GM15510 (cell line): ENCODE measurements around the gene PRDX5.

ENCODE experiments used
- POLR2A ChIP-seq: IDR thresholded peaks from 3 replicates; pipeline ENCODE4 v1.6.1; 2011; ENCODE audit warnings: borderline replicate concordance; ENCODE audit not compliant: insufficient read length; ENCODE audit errors: extremely low read depth

PRDX5 gene

DNA sequence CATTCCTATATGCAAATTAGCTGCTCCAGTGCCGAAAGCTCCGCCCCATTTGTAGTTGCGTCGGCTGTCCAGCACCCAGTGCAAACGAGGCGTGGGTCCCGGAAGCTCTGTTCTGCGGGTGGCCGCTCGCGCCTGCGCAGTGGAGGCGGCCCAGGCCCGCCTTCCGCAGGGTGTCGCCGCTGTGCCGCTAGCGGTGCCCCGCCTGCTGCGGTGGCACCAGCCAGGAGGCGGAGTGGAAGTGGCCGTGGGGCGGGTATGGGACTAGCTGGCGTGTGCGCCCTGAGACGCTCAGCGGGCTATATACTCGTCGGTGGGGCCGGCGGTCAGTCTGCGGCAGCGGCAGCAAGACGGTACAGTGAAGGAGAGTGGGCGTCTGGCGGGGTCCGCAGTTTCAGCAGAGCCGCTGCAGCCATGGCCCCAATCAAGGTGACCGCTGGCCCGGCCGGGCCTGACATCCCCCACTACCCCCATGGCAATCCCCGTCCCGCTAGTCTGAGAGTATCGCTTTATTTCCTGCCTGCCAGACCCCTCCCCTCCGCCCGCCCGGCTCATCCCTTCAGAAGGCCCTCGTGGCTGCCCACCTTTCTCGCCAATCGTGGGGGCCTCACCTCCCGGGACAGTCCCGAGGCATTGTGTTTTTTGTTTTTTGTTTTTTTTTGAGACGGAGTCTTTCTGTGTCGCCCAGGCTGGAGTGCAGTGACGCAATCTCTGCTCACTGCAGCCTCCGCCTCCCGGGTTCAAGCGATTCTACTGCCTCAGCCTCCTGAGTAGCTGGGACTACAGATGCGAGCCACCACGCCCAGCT lies at the start of gene PRDX5:
Gene PRDX5 (plus strand): TSS at position 161 of the 805 bp plus-strand sequence. CDS start 95 bp downstream, at position 256.
- TF ChIP-seq POLR2A: peak; percentile 79

DNA sequence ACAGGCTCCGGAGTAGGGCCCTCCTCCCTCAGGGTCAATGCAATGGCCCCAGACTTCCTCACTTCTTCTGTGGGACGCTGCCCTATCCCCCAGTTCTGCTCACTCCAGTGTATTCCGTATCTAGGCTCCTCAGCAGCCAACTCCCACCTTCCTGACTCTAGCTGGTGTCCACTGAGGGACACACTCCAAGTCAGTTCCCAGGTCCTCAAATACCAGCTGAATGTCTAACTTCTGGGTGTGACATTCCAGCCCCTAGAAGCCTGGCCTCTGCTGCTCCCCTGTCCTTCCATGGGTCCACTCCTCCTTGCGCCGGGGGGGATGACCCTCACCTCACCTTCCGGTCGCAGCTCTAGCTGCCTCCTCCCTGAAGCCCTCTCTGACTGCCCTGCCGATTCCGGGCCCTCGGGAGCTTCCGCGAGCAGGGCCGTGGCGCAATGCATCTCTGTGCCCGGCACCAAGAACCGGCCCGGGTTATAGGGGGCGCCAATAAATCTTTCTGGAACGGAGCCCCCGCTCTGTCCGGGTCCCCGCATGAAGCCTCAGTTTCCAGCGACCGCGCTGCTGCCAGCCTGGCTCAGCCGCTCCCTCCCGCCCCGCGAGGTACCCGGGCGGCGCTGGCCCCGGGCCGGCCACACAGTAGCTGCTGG lies 48.9 kb upstream of the PRDX5 start:
- TF ChIP-seq POLR2A: no peak

DNA sequence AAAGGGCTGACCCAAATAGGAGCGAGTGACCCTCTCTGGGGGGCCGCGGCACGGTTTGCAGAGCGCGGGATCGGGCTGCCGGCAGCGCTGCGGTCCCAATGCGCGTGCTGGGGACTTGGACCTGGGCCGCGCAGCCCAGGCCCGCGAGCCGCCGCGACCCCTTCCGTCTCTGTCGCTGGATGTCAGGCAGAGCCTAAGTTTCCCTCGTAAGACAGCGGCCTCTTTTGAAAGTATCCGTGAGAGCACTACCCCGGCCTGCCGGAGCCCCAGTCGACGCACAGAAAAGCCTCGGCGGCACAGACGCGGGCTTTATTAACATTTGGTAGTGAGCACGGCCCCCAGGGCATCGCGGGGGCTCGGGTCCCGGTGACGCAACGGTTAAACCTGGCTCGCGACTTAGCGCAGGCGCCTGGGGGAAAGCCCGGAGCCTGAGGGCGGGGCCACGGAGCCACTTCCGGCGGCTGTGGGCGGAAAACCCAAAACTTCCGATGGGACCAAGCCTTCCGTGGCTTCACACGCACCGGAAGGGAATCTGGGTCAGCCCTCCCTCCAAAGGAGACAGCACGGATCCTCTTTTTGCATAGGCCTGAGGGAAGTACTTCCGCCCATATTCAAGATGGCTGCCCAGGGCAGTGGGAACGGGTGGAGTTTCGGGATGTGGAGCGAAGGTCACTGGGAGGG lies 48.2 kb upstream of the PRDX5 start:
- TF ChIP-seq POLR2A: peak; percentile 53

DNA sequence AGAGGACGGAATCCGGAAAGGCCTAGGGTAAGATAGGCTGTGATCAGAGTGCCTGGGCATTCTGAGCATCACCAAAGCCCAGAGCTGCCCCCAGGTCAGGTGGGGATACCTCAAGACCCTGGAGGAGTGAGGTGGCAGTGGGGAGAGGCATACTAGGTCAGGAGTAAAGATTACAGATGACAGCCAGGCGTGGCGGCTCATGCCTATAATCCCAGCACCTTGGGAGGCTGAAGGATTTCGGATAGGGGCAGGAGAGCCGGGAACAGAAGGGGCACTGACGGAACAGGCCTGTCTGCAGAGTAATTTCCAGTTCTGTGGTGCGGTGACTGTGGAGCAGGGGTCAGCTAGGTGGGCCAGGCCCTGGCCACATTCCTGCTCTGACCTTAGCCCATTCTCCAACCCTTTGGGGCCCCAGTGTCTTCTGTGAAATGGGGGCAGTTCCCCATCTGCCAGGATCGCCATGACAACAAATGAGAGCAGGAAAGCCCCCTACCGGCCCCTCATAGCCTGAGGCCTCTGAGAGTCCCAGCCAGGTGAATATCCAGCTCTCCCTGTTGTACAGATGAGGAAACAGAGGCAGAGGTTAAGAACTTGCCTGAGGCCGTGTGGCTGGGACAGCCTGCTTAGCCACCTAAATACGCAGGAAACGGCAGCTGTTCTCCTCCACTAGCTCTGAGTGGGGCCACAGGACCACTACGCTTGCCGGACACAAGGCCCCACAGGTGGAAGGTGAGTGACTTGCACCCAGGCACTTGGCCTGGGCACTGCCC lies 42.7 kb upstream of the PRDX5 start:
- no peak for TF ChIP-seq POLR2A

DNA sequence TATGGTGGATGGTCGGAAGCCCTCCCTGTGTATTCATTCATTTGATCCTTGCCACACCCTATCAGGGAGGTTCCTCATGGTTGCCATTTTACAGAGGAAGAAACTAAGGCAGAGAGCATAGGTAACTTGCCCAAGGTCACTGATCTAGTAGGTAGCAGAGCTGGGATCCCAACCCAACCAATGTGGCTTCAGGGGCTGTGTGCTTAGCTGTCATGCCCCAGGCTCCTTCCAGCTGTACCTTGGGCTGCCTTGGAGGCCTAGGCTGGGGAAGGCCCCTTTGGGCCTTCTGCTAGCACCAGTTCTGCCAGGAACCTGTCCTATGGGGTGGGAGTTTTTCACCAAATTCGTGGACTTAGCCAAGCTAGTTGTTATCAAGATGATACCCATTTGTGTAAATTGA lies 42.1 kb upstream of the PRDX5 start:
- no peak for TF ChIP-seq POLR2A

DNA sequence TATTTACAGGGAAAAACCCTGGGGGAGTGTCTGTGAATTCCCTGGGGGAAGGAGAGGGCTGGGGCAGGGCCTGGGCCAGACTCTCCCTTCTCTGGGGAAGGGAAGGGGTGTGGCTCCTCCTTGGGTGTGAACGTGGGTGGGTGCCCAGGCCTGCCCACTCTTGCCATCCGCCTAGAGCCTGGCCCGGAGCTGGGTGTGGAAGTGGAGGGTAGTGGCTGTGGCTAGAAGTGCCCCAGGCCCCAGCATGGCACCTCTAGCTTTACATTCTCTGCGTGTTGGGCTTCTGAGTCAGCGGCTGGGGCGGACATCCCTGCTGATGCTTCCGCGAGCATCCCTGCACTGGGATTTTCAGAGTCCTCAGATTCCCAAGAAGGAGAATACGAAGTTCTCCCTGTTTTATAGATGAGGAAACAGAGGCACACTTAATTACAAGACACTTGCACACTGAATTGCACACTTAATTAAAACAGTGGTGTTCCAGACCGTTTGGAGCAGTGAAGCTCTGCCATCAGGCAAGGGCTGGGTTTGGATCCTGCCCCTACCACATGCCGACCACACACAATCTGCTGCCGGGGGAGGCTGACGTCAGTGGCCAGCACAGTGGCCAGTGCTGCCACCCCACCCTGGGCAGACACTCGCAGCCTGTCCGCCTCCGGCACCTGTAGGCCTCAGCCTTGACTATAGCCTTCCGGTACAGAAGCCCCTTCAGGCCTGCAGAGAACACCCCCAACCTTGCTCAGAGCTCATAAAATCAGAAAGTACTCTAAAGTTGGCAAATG lies 41.1 kb upstream of the PRDX5 start:
- TF ChIP-seq POLR2A: no peak

DNA sequence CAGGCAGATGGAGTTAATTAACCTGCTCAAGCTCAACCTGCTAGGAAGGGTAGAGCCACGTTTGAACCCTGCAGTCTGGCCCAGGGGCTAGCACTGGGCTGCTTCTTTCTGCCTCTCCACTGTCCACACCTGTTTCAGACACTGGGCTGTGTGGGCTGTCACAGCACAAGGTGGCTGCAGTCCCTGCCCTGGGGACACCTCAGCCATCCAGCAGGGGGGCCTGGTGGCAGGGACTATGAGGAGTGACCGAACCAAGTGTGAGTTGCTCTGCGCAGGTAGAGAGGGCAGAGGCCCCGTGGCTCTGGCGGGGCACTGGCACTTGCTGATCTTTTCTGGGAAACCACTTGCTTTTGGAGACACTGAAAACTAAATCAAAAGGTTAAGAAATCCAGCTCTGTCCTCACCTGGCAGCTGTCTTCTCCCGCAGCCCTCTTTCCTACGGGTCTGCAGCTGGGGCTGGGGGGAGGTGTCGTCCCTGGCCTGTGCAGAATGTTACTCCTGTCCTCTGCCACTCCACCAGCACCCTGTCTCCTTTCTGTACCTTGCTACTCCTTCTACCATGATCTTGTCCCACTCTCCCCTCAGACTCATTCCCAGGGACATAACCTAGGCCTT lies 39.2 kb upstream of the PRDX5 start:
- TF ChIP-seq POLR2A: no peak

DNA sequence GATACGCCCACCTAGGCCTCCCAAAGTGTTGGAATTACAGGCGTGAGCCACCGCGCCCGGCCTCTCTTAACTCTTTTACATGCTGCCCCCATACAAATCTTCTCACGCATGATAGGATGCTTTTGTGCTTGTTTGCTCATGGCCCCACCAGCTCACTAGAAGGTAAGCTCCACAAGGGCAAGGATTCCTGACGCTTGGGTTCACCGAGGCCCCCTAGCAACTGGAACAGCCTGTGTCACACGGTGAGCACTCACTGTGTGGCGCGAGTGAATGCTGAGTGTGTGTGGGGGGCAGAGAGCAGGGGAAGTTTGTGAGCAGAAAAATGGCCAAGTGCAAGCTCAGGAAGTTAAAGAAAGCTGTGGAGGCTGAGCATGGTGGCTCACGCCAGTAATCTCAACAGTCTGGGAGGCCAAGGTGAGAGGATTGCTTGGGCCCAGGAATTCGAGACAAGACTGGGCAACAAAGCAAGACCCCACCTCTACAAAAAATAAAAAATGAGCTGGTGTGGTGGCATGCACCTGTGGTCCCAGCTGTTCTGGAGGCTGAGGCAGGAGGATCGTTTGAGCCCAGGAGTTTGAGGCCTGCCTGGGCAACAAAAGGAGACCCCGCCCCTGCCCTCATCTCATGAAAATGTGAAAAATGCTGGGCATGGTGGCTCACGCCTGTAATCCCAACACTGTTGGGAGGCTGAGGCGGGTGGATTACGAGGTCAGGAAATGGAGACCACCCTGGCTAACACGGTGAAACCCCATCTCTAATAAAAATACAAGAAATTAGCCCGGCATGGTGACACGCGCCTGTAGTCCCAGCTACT lies 35.8 kb upstream of the PRDX5 start:
- TF ChIP-seq POLR2A: no peak

DNA sequence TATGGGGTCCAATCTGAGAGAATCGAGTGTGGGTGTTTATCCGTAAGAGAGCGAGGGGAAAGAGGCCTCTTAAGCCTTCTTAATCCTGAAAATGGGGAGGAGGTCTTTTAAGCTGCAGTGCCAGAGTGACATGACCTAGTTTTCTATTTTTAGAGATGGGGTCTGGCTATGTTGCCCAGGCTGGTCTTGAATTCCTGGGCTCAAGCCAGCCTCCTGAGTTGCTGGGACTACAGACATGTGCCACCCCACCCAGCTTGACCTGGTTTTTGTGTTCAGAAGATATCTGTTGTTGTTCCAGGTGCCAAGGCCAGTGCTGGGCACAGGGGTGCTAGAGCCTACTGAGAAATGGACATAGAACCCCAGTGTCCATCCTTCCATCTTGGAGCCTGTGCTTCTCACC lies 34.8 kb upstream of the PRDX5 start:
- no peak for TF ChIP-seq POLR2A

DNA sequence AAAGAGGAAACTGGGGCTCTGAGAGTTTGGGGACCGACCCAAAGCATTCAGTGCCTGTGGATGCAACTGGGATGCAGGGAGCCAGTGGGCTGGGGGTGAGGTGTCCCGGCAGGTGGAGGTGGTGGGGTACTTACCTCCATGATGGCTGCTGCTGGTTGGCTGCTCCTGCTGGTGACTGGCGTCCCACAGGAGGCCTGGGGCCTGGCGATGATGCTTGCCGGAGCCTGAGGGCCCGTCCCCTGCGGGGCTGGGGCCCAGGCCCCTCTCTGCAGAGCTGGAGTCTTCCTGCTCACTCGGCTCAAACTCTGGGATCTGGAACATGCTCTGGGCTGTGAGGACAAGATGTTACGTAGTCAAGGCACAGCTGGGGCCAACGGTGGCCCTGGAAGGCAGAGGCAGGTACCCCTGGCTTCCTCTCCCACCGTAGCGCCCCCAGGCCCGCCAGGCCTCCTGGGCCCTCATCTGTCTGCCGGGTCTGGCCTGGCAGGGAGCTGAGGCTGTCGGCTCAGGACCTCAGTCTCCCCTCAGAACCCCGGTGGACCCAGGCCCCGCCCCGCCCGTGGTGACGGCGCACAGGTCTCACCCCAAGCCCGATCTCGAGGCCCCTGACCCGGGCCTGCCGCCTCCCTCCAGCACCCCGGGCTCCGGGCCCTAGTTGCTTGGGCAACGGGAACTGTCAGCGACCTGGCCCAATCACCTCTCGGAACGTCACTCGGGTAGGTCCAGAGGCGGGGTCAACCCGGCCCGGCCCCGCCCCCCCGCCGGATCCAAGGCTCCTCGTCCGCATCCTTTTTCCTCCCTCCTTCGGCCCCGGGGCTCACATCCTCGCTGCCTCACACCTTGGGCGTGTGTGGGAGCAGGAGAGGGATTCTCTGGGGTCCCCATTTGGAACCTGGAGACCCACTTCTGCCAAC lies 33.6 kb upstream of the PRDX5 start, which contains the start of gene BAD:
Gene BAD (minus strand): TSS at position 618 of the 914 bp plus-strand sequence. CDS start 297 bp downstream, at position 321.
- peak; percentile 63 for TF ChIP-seq POLR2A

DNA sequence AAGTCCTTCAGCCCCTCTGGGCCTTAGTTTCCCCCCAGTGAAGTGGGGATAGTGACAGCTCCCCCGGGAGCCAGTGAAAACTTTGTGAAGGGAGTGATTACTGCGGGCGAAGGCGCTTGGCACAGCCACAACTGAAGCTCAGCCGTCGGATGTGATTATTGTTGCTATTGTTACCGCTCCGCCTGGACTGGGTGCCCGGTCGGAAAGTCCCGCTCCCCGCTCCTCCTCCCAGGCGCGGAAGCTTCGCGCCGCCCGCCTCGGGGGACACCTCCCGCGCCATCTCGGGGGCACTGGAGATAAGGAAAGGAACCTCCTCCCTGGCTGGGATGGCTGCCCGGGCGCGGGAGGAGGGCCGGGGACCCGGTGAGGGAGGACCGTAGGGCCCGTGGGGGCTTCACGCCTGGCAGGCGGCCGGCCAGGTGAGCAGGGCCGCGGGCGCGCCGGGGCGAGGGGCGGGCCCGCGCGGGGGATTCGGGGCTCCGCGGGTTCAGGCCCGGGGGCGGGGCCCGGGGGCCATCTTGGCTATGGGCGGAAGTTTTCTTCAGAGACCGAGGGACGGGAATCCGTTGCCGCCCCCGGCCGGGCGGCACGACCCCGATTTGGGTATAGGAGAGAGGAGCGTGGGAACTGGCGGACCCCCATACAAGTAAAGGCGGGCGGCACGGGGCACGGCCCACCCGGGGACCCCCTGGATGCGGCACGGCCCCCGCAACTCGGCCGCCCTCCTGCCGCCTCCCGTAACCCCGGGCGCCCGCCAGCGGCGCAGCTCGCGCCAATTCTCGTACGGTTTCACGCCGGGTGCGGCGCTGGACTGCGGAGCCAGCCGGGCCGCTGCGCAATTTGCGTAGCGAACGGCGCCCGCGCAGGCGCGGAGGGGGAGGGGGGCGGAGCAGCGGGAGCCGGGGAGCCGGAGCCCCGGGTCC lies 32.7 kb upstream of the PRDX5 start, which contains the start of gene GPR137:
Gene GPR137 (plus strand): TSS at position 887 of the 923 bp plus-strand sequence. CDS start 677 bp downstream, outside the sequence.
- TF ChIP-seq POLR2A: peak; percentile 64
